T-helper 2 cell treated with Interferon-gamma antibody and Interleukin-4, amounts not matched to agents 5 μg/mL and 100 μg/mL, for 36 hours (primary cell): ENCODE results near the gene TREML2.

Experiments used
- DNase-seq: peaks from one replicate; pipeline ENCODE4 v3.0.0; 2021; ENCODE audit warnings: low spot score
- H3K27ac Mint-ChIP-seq: one replicate; pipeline ENCODE4 v1.8.0; 2021; ENCODE audit warnings: mild to moderate bottlenecking, mixed read lengths
- H3K27me3 Mint-ChIP-seq: one replicate; pipeline ENCODE4 v1.8.0; 2021; ENCODE audit warnings: low read depth, mixed read lengths
- H3K36me3 Mint-ChIP-seq: one replicate; pipeline ENCODE4 v1.8.0; 2021; ENCODE audit warnings: low read depth, mixed read lengths
- H3K4me1 Mint-ChIP-seq: one replicate; pipeline ENCODE4 v1.8.0; 2021; ENCODE audit warnings: low read depth, mixed read lengths
- H3K4me3 Mint-ChIP-seq: one replicate; pipeline ENCODE4 v1.8.0; 2022; ENCODE audit warnings: mild to moderate bottlenecking, moderate library complexity, mixed read lengths
- H3K9me3 Mint-ChIP-seq: one replicate; pipeline ENCODE4 v1.8.0; 2021; ENCODE audit warnings: mixed read lengths

The TREML2 gene

DNA sequence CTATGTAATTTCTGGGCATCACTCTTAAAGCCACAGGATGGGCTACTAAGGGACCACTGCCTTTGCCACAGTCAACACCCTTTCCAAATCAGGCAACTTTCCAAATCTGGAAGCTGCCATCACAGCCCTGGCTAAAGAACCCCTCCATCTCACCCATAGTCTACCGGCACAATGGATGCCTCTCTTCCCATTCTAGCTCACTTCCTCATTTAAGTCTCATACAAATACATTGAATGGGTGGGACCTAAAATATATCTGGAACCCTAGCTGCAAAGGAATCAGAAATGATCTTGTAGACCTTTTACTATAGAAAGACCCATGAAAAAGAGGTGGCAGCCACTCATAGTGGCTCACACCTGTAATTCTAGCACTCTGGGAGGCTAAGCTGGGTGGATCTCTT, 23.9 kb upstream of the TREML2 start:
- H3K4me1 Mint-ChIP-seq: no peaks in the 10 kb centered on the region
- no peaks in the 10 kb centered on the region for H3K36me3 Mint-ChIP-seq
- DNase-seq: no peak

DNA sequence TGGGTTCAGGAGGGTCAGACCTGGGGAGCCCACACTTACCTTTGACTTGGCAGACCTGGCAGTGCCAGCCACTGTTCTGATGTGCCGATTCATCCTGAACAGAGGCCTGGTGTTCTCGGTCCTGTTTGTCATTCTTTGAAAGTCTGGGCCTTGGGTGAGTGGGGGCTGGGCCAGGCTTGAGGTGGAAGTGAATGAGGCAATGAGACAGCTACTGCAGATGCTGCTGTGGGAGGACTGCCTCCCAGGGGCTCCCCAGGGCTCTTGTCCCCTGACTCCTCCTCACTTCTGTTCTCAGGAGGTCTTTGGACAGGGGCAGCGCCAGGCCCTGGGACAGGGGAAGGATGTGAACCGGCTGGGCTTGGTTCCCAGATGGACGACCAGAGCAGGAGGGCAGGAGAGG, 21.6 kb upstream of the TREML2 start:
- H3K27me3 Mint-ChIP-seq: peaks cover 30% of the 10 kb centered on the region
- H3K4me3 Mint-ChIP-seq: no peak overlapping the region
- DNase-seq: no peak
- H3K36me3 Mint-ChIP-seq: no peaks in the 10 kb centered on the region
- H3K27ac Mint-ChIP-seq: no peak overlapping the region
- H3K4me1 Mint-ChIP-seq: peaks cover 3% of the 10 kb centered on the region
- H3K9me3 Mint-ChIP-seq: no peaks in the 10 kb centered on the region

More for the DNA sequence above, 23.9 kb upstream of the TREML2 start:
- Mint-ChIP-seq H3K27ac (no peak overlapping the region), H3K9me3 (no peaks in the 10 kb centered on the region), H3K4me3 (no peak overlapping the region), H3K27me3 (peaks cover 34% of the 10 kb centered on the region)

DNA sequence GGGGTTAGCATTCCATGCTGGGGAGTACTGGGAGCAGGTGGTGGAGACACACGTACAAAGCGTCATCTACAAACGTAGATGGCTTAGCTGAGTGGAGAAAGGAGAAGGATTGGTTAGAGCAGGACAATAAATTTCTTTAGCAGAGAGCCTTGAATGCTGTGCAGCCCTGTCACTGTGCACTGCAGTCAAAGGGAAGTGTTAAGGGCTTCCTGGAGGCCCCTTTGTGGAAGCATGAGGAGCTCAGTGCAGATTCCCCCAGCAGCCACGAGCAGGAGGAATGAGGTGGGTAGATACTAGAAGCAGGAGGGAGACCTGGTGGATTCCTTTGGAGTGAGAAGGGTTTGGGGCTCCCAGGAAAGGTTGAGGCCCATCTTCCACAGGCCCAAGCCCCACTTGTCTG, 21.1 kb upstream of the TREML2 start:
- no peak overlapping the region for H3K4me3 Mint-ChIP-seq

DNA sequence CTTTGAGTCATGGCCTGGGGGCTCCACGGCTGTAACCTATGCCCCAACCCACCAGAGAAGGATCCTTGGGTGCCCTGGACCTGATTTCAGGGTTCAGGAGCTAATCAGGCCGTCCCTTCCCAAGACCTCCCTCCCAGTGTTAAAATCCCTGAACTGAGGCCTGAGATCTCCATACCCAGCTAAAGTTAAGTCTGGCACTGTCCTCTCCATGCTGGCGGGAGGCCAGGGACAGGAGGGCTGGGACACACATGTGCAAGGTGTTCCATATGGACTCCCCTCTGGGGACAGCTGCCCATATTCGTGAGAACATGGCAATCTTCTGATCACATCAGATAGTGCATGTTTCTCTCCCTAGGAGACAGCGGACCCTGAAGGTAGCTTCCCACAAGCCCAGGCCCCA, 15.7 kb upstream of the TREML2 start:
- peaks cover 16% of the 10 kb centered on the region for H3K9me3 Mint-ChIP-seq
- DNase-seq: no peak
- no peak overlapping the region for H3K27ac Mint-ChIP-seq
- H3K4me3 Mint-ChIP-seq: no peak overlapping the region
- peaks cover 29% of the 10 kb centered on the region for H3K27me3 Mint-ChIP-seq
- peaks cover 3% of the 10 kb centered on the region for H3K4me1 Mint-ChIP-seq
- H3K36me3 Mint-ChIP-seq: no peaks in the 10 kb centered on the region

More for the DNA sequence above, 21.1 kb upstream of the TREML2 start:
- H3K9me3 Mint-ChIP-seq: no peaks in the 10 kb centered on the region
- peaks cover 28% of the 10 kb centered on the region for H3K27me3 Mint-ChIP-seq
- no peaks in the 10 kb centered on the region for H3K36me3 Mint-ChIP-seq
- no peak for DNase-seq
- H3K4me1 Mint-ChIP-seq: peaks cover 3% of the 10 kb centered on the region
- no peak overlapping the region for H3K27ac Mint-ChIP-seq

DNA sequence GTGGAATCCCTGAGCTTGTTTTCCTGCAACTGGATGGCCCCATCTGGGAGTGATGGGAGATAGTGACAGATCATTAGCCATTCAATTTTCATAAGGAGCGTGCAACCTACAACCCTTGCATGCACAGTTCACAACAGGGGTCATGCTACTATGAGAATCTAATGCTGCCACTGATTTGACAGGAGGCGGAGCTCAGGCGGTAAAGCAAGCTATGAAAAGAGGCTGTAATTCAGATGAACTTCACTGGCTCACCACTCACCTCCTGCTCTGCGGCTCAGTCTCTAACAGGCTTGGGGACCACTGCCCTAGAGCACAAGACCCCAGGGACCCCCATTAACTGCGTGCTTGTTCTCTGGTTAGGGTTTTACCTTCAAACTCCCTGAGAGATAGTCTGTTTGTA, 14.8 kb upstream of the TREML2 start:
- H3K36me3 Mint-ChIP-seq: no peaks in the 10 kb centered on the region
- peaks cover 3% of the 10 kb centered on the region for H3K4me1 Mint-ChIP-seq
- DNase-seq: no peak
- H3K9me3 Mint-ChIP-seq: peaks cover 16% of the 10 kb centered on the region
- H3K27me3 Mint-ChIP-seq: peaks cover 35% of the 10 kb centered on the region
- no peak overlapping the region for H3K4me3 Mint-ChIP-seq
- no peak overlapping the region for H3K27ac Mint-ChIP-seq

DNA sequence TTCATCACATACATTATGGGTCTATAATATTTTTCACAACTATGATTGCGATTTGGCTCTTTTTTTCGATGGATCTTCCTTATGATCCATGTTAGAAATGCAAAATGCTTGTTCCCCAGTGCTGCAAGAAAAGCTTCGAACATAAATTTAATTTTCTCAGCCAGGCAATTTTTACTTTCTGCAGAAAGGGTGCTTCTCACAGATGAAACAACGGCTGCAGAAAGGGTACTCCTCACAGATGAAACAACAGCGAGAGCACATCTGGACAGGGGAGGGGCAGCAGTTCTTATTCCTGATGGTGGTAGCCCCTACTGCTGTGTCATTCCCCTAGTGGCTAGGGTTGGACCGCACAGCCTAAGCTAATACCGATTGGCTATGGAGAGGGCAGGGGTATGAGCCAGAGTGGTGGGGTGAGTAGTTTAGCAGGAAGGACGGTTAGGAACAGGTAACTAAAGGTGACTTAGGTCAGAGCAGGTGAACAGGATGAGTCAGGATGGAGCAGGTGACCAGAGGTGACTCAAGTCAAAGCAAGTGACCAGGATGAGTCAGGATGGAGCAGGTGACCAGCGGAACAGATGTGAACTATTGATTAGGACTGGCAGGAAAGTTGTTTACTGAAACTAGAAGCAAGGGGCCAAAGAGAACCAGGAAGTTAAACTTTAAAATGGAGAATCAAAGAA, 13.8 kb upstream of the TREML2 start:
- H3K4me3 Mint-ChIP-seq: no peak overlapping the region
- H3K36me3 Mint-ChIP-seq: no peaks in the 10 kb centered on the region
- H3K27me3 Mint-ChIP-seq: peaks cover 37% of the 10 kb centered on the region
- no peak overlapping the region for H3K27ac Mint-ChIP-seq
- no peak for DNase-seq
- H3K4me1 Mint-ChIP-seq: peaks cover 5% of the 10 kb centered on the region
- peaks cover 16% of the 10 kb centered on the region for H3K9me3 Mint-ChIP-seq

DNA sequence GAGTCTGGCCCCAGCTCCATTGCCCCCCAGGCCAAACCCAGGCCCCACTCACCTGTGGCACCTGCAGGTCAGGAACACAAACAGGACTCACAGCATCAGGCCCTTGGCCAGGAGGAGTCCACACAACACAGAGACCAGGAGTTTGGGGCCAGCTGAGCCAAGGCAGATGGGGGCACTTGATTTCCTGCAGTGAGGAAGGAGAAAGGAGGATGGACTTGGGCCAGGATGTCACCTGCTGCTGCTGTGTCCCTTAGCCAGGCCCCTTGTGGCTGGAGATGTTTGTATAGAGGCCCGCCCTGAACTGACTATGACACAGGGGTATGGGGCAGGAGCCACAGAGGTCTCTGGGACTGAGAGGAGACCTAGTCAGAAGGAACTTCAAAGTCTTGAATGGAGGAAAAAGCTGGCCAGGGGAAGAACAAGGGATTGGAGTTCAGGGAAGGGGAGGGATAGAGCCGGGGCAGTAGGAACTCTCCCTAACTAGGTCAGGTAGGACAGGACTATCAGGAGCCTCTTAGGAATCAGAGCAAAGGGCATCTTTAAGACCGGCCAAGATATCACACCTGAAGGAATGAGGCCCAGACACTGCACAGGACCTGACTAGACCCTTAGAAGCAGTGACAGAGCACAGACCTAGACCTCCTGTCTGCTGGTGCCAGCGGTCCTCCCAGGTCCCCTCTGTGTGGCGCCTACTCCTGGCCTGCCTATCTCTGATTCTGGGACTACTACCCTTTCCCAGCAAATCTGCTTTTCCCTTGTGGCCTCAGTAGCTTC, 8.8 kb upstream of the TREML2 start:
- H3K9me3 Mint-ChIP-seq: peaks cover 15% of the 10 kb centered on the region
- H3K4me3 Mint-ChIP-seq: no peak overlapping the region
- peaks cover 1% of the 10 kb centered on the region for H3K36me3 Mint-ChIP-seq
- H3K27me3 Mint-ChIP-seq: peaks cover 30% of the 10 kb centered on the region
- H3K4me1 Mint-ChIP-seq: peaks cover 5% of the 10 kb centered on the region
- no peak for DNase-seq
- no peak overlapping the region for H3K27ac Mint-ChIP-seq

DNA sequence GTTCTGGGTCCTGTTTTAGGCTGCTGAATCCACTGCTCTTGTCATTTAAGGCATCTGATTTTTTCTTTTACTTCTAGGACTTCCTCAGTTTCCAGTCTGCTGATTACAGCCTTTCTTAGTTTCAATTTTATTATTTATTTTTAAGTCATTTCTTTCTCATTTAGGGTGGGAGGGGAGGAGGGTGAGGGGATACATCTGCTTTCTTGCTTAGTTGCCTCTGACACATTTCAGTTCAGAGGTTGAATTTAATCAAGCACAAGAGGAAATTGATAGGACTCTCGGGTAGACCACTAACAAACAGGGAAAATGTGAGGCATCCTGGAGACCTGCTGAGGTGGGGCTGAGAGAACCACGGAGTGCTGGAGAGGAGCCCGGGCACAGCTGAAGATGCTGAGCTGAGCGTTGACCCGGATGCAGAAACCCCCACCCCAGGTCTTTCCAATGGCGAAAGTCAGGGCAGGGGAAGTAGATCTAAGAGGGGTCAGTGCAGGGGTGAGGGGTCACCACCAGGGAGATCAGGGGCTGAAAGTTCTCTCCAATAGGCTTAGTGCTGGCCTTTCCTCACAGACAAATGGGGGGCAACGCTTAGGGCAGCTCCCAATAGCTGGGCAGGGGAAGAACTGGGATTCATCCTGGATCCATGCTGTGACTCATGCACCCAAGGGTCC, 7.6 kb upstream of the TREML2 start:
- H3K9me3 Mint-ChIP-seq: peaks cover 10% of the 10 kb centered on the region
- H3K27ac Mint-ChIP-seq: no peak overlapping the region
- H3K36me3 Mint-ChIP-seq: peaks cover 1% of the 10 kb centered on the region
- H3K4me3 Mint-ChIP-seq: no peak overlapping the region
- peaks cover 7% of the 10 kb centered on the region for H3K4me1 Mint-ChIP-seq
- DNase-seq: no peak
- peaks cover 21% of the 10 kb centered on the region for H3K27me3 Mint-ChIP-seq

DNA sequence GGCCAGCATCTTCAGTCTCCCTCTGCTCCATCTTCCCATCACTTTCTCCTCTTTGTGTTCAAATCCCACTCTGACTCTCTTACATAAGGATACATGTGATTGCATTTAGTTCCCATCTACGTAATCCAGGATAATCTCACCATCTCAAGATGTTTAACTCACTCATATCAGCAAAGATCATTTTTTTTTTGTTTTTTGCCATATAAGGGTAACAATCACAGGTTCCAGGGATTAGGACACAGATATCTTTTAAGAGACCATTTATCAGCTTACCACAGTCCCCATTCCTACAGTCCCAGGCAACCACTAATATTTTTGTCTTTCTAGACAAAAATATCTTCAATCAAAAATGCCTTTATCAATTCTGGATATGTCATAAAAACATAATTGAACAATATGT, 3.2 kb upstream of the TREML2 start:
- H3K27ac Mint-ChIP-seq: no peak overlapping the region
- H3K4me1 Mint-ChIP-seq: peaks cover 39% of the 10 kb centered on the region
- H3K27me3 Mint-ChIP-seq: no peaks in the 10 kb centered on the region
- H3K4me3 Mint-ChIP-seq: no peak overlapping the region
- DNase-seq: no peak
- H3K36me3 Mint-ChIP-seq: peaks cover 6% of the 10 kb centered on the region
- peaks cover 9% of the 10 kb centered on the region for H3K9me3 Mint-ChIP-seq

DNA sequence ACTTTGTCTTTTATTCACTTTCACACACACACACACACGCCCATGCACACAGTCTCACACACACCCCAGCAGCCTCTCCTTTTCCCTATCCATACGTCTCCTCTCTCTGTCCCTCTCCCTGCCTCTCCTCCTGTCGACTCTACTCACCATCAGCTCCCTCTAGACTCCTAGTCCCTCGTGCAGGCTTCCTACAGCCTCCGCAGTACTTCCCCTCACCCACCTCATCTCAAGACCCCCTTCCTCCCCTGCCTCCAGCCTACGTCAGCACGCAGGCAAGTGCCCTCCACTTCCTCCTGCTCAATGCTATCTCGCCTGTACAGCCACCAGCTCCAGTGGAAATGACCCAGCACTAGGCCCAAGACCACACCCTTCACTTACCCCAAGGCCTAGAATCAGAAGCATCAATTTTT, 820 bp upstream of the TREML2 start:
- peaks cover 48% of the 10 kb centered on the region for H3K4me1 Mint-ChIP-seq
- no peak for DNase-seq
- peaks cover 20% of the 10 kb centered on the region for H3K36me3 Mint-ChIP-seq
- peak overlapping the region; percentile 97 for H3K27ac Mint-ChIP-seq
- H3K27me3 Mint-ChIP-seq: no peaks in the 10 kb centered on the region
- H3K9me3 Mint-ChIP-seq: peaks cover 4% of the 10 kb centered on the region
- peak overlapping the region; percentile 86 for H3K4me3 Mint-ChIP-seq

DNA sequence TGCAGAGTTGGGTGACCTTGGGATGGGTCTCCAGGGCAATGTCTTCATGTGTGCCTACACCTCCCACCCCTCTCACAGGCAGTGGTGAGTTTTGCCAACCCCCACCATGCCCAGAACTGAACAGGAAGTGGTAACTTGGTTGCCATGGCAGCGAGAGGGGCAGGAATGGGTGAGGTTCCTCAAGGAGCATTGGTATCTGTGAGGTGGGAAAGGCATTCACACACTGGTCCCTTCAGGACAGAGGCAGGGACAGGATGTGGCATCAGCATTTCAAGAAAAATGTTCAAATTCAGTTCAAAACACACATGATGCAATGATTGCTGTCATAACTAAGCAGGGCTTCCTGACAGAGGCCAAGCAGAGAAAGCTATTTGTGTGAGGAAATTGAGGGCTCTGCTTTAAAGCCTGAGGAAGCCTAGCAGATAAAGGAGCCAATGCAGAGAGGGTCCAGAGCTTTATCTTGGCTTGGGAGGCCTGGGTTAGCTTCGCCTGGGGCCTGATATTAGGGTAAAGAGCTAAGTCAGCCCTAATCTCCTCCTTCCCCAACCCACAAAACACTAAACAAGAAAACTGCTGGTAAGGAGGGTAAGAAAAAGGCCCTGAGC, 551 bp downstream of the TREML2 start:
- Mint-ChIP-seq H3K27ac (peak overlapping the region; percentile 97), H3K36me3 (peaks cover 31% of the 10 kb centered on the region), H3K27me3 (no peaks in the 10 kb centered on the region), H3K4me3 (peak overlapping the region; percentile 86), H3K4me1 (peaks cover 48% of the 10 kb centered on the region), H3K9me3 (peaks cover 4% of the 10 kb centered on the region)
- peak; percentile 53 for DNase-seq

DNA sequence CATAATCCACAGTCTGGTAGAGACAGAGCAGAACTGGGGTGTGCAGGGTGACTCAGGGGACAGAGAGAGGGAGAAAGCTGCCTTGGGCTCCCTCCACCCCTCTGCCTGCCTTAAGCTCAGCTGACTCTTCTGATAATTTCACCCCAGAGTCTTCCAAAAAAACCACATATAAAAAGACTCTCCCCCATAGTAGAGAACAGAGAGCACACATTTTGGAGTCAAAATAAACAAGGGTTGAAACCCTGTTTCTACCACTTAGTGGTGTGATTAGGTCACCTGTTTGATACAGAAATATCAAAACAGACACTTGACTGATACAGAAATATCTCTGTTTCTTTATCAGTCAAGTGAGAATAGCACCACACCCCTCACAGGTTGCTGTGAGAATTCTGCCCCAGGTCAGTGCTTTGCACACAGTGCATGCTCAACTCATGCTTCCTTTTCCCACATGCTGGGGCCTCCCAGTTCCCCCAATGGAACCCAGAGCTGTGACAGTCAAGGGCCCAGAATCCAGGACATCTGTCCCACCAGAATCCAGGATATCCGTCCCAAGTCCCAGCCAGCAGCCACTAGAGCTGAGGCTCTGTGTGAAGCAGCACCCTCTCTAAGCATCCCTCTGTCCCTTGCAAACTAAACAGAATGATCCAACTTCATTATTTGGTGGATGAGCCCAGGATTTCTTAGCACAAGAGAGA, 1.2 kb downstream of the TREML2 start:
- peak overlapping the region; percentile 97 for H3K27ac Mint-ChIP-seq
- peaks cover 51% of the 10 kb centered on the region for H3K4me1 Mint-ChIP-seq
- peak overlapping the region; percentile 86 for H3K4me3 Mint-ChIP-seq
- no peaks in the 10 kb centered on the region for H3K27me3 Mint-ChIP-seq
- peaks cover 4% of the 10 kb centered on the region for H3K9me3 Mint-ChIP-seq
- peaks cover 36% of the 10 kb centered on the region for H3K36me3 Mint-ChIP-seq
- peak; percentile 38 for DNase-seq

DNA sequence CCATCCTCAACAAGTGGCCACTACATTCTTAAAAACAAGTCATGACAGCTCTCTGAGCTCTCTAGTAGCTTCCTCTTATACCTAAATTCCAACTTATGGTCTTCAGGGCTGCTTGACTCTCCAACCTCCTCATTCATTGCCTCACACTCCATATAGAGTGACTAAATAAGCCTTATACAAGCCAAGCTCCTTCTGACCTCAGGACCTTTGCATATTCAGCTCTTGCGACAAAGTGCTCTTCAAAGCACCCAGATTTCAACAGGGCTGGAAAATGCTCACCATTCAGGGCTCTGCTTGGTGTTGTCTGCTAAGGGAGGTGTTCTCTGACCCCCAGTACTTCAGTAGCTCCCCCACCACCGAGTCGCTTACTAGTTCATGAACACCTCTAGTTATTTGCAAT, 3.7 kb downstream of the TREML2 start:
- Mint-ChIP-seq H3K9me3 (no peaks in the 10 kb centered on the region), H3K36me3 (peaks cover 54% of the 10 kb centered on the region), H3K4me3 (no peak overlapping the region), H3K27me3 (no peaks in the 10 kb centered on the region), H3K4me1 (peaks cover 45% of the 10 kb centered on the region), H3K27ac (peak overlapping the region; percentile 2)
- no peak for DNase-seq
